Gastroesophageal sphincter (tissue), 3 donors: ENCODE data around the gene MAPK8IP3.

Experiments used
- EP300 ChIP-seq: sonication (generic); formaldehyde crosslinking; IDR thresholded peaks from one replicate; pipeline ENCODE4 v1.6.1; 2017; ENCODE audit warnings: antibody characterized with exemption, mild to moderate bottlenecking
- POLR2A ChIP-seq, 2 donors: fragments of 450-650 bp; IDR thresholded peaks; one replicate each; pipeline ENCODE4 v1.6.1; 2017; ENCODE audit warnings: antibody characterized with exemption in 2 of 2, mild to moderate bottlenecking in 2 of 2, moderate library complexity in 1 of 2
- TF ChIP-seq, protein P1 (sequence below), 4 experiments: fragments of 200-600 bp in 2 of 4; fragments of 450-650 bp in 2 of 4; sonication (generic) in 1 of 4; IDR thresholded peaks; one replicate each; pipeline ENCODE4 v1.5.1; 2017 to 2019; ENCODE audit warnings: antibody characterized with exemption in 4 of 4, mild to moderate bottlenecking in 2 of 4, moderate library complexity in 2 of 4

DNA sequence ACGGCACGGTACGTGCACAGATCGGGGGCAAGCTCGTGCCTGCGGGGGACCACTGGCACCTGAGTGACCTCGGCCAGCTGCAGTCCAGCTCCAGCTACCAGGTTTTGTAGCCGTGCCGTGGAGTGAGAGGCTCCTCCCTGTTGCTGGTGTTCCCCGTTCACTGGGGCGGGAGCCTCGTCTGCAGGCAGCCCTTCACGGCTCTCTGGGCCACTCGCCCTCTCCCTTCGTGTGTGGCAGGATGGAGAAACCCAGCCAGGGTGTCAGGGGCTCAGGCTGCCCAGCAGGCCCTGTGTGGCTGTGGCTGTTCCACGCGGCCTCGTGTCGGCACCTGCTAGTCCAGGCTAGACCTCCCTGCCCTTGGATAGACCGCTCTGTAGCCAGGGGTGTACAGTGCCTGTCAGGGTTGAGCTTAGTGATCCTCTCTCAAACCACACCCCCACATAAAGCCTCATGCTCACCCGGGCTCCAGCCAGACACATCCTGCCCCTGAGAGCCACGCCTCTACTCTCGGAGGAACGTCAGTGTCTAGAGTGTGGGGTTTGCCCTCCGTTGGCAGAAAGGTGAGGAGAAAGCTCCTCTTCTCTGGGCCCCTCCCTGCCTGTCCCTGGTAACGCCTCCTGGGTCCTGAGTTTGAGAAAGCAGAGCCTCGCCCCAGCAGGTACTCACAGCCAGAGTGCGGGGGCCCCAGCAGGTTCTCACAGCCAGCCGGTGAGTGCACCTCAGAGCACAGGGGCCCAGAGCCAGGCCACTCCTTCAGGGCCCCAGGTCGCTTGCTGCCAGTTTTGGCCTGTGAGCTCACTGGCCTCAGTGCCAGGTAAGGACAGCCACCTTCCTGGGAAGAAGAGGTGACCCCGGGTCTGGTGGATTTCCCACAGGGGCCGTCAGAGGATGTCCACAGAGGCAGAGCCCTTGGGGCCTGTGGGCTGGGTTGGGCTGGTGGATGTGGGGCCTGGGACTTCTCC, 37.7 kb downstream of the MAPK8IP3 start:
- no peak for TF ChIP-seq POLR2A (IDR thresholded peaks at IDR 0.05)
- TF ChIP-seq, protein P1, sequence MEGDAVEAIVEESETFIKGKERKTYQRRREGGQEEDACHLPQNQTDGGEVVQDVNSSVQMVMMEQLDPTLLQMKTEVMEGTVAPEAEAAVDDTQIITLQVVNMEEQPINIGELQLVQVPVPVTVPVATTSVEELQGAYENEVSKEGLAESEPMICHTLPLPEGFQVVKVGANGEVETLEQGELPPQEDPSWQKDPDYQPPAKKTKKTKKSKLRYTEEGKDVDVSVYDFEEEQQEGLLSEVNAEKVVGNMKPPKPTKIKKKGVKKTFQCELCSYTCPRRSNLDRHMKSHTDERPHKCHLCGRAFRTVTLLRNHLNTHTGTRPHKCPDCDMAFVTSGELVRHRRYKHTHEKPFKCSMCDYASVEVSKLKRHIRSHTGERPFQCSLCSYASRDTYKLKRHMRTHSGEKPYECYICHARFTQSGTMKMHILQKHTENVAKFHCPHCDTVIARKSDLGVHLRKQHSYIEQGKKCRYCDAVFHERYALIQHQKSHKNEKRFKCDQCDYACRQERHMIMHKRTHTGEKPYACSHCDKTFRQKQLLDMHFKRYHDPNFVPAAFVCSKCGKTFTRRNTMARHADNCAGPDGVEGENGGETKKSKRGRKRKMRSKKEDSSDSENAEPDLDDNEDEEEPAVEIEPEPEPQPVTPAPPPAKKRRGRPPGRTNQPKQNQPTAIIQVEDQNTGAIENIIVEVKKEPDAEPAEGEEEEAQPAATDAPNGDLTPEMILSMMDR (IDR thresholded peaks at IDR 0.05): no peak
- no peak for TF ChIP-seq EP300
